GM23338 (cell line): ENCODE results near the gene VCL. TPM values are rescaled to one million over a fixed set of nuclear protein-coding genes. Genes with fewer than 3 reads are reported as not detected.

Source experiments
- ATAC-seq: fragments of 200-7000 bp; cut with Tn5 transposase; 3 replicates; pipeline ENCODE4 v1.9.1; 2020
- DNase-seq: peaks from one replicate; pipeline ENCODE4 v3.0.0-alpha.2; 2015; ENCODE audit warnings: low spot score
- H2AFZ ChIP-seq: fragments of 200-600 bp; sonication (generic); 2 replicates; pipeline ENCODE4 v1.8.0; 2016; ENCODE audit warnings: antibody characterized with exemption, mild to moderate bottlenecking, moderate library complexity
- H3F3A ChIP-seq: fragments of 200-600 bp; sonication (generic); replicated peaks from 2 replicates; pipeline ENCODE4 v1.8.0; 2017; ENCODE audit warnings: antibody characterized with exemption, mixed run types, low read depth
- H3K27ac ChIP-seq: fragments of 200-600 bp; sonication (generic); 2 replicates; pipeline ENCODE4 v1.6.1; 2016; ENCODE audit warnings: low read depth
- H3K27me3 ChIP-seq: fragments of 200-600 bp; sonication (generic); 2 replicates; pipeline ENCODE4 v1.8.0; 2016; ENCODE audit warnings: mild to moderate bottlenecking, mixed run types, moderate library complexity; ENCODE audit not compliant: insufficient read depth
- H3K36me3 ChIP-seq: fragments of 200-600 bp; sonication (generic); 2 replicates; pipeline ENCODE4 v1.8.0; 2016; ENCODE audit warnings: mild to moderate bottlenecking; ENCODE audit not compliant: insufficient read depth
- H3K4me1 ChIP-seq: fragments of 200-600 bp; sonication (generic); 2 replicates; pipeline ENCODE4 v1.8.0; 2016; ENCODE audit warnings: mild to moderate bottlenecking, moderate library complexity; ENCODE audit not compliant: insufficient read depth
- H3K4me2 ChIP-seq: fragments of 200-600 bp; sonication (generic); 2 replicates; pipeline ENCODE4 v1.7.1; 2017; ENCODE audit warnings: mixed run types
- H3K4me3 ChIP-seq: fragments of 200-600 bp; sonication (generic); 2 replicates; pipeline ENCODE4 v1.6.1; 2016; ENCODE audit warnings: mixed run types
- H3K79me2 ChIP-seq: fragments of 200-600 bp; sonication (generic); replicated peaks from 2 replicates; pipeline ENCODE4 v1.8.0; 2017; ENCODE audit warnings: mild to moderate bottlenecking; ENCODE audit not compliant: insufficient read depth
- H3K9me2 ChIP-seq: fragments of 200-600 bp; sonication (generic); 2 replicates; pipeline ENCODE4 v1.8.0; 2017; ENCODE audit not compliant: insufficient read depth
- H4K20me1 ChIP-seq: fragments of 200-600 bp; sonication (generic); replicated peaks from 2 replicates; pipeline ENCODE4 v1.8.0; 2017; ENCODE audit warnings: mild to moderate bottlenecking; ENCODE audit not compliant: insufficient read depth
- H3K27ac Mint-ChIP-seq: 2 replicates; pipeline ENCODE4 v1.8.0; 2020; ENCODE audit warnings: inconsistent platforms, mild to moderate bottlenecking, moderate library complexity, mixed read lengths
- H3K27me3 Mint-ChIP-seq: 3 replicates; pipeline ENCODE4 v1.8.0; 2022; ENCODE audit warnings: low read depth, mild to moderate bottlenecking, moderate library complexity, mixed read lengths, inconsistent platforms; ENCODE audit not compliant: insufficient read depth, poor library complexity
- H3K36me3 Mint-ChIP-seq: 3 replicates; pipeline ENCODE4 v1.8.0; 2021; ENCODE audit warnings: low read depth, mild to moderate bottlenecking, inconsistent platforms, moderate library complexity, mixed read lengths
- H3K4me1 Mint-ChIP-seq: 3 replicates; pipeline ENCODE4 v1.8.0; 2020; ENCODE audit warnings: mild to moderate bottlenecking, inconsistent platforms, mixed read lengths
- H3K4me3 Mint-ChIP-seq: 3 replicates; pipeline ENCODE4 v1.8.0; 2021; ENCODE audit warnings: moderate library complexity, mild to moderate bottlenecking, inconsistent platforms, mixed read lengths
- H3K9me3 Mint-ChIP-seq: 3 replicates; pipeline ENCODE4 v1.8.0; 2020; ENCODE audit warnings: moderate library complexity, mild to moderate bottlenecking, inconsistent platforms, mixed read lengths
- CREB1 ChIP-seq: fragments of 250-450 bp; sonication (Bioruptor Pico); IDR thresholded peaks from 2 replicates; pipeline ENCODE4 v1.5.0; 2020; ENCODE audit warnings: low read depth, mild to moderate bottlenecking, moderate library complexity
- EZH2 ChIP-seq: fragments of 200-600 bp; sonication (generic); IDR thresholded peaks from one replicate; pipeline ENCODE4 v1.8.0; 2017; ENCODE audit warnings: antibody characterized with exemption, mild to moderate bottlenecking, low read depth; ENCODE audit not compliant: unreplicated experiment
- EZH2phosphoT487 ChIP-seq: fragments of 200-600 bp; sonication (generic); IDR thresholded peaks from one replicate; pipeline ENCODE4 v1.8.1; 2018; ENCODE audit warnings: antibody characterized with exemption; ENCODE audit not compliant: unreplicated experiment
- JUNB ChIP-seq: IDR thresholded peaks from one replicate; pipeline ENCODE4 v1.6.1; 2016; ENCODE audit warnings: antibody characterized with exemption; ENCODE audit not compliant: unreplicated experiment
- NANOG ChIP-seq: IDR thresholded peaks from 2 replicates; pipeline ENCODE4 v1.6.1; 2016; ENCODE audit warnings: antibody characterized with exemption, borderline replicate concordance
- POLR2AphosphoS5 ChIP-seq: IDR thresholded peaks from 2 replicates; pipeline ENCODE4 v1.6.1; 2016; ENCODE audit warnings: antibody characterized with exemption, low read depth
- STAT1 ChIP-seq: IDR thresholded peaks from one replicate; pipeline ENCODE4 v1.6.1; 2016; ENCODE audit warnings: antibody characterized with exemption; ENCODE audit not compliant: unreplicated experiment
- ZNF114 ChIP-seq: fragments of 250-450 bp; sonication (Bioruptor Pico); IDR thresholded peaks from 2 replicates; pipeline ENCODE4 v1.5.0; 2020; ENCODE audit warnings: mild to moderate bottlenecking, moderate library complexity
- ZNF331 ChIP-seq: fragments of 250-450 bp; sonication (Bioruptor Pico); IDR thresholded peaks from 2 replicates; pipeline ENCODE4 v1.5.0; 2020; ENCODE audit warnings: low read depth, mild to moderate bottlenecking, moderate library complexity
- polyA plus RNA-seq: library from polyadenylated mRNA; unstranded; fragments of >200 nt; fragmentation: Nextera tagmentation; extraction: Ambion mirVana; gene quantifications from 2 replicates; pipeline ENCODE4 v1.2.1, GENCODE V29; 2016
- total RNA-seq: library from RNA; depleted of rRNA; stranded (reverse); fragments of >200 nt; shearing (Covaris generic); gene quantifications from 2 replicates; pipeline ENCODE4 v1.2.3, GENCODE V29; 2014
- TF ChIP-seq, protein P1 (sequence below), 2 experiments: fragments of 200-600 bp in 1 of 2; sonication (generic) in 1 of 2; conservative IDR thresholded peaks; 2 replicates each; pipeline versions ENCODE4 v1.5.1 to v1.6.1; 2016 to 2017; ENCODE audit warnings: antibody characterized with exemption in 2 of 2, low read depth in 2 of 2, mild to moderate bottlenecking in 2 of 2, moderate library complexity in 1 of 2
- TF ChIP-seq, protein P2 (sequence below): fragments of 250-450 bp; sonication (Bioruptor Pico); IDR thresholded peaks from 2 replicates; pipeline ENCODE4 v1.5.0; 2020; ENCODE audit warnings: mild to moderate bottlenecking, moderate library complexity
- TF ChIP-seq, protein P3 (sequence below): IDR thresholded peaks from 2 replicates; pipeline ENCODE4 v1.6.1; 2016; ENCODE audit warnings: antibody characterized with exemption
- TF ChIP-seq, protein P4 (sequence below): IDR thresholded peaks from one replicate; pipeline ENCODE4 v1.6.1; 2018; ENCODE audit warnings: antibody characterized with exemption; ENCODE audit not compliant: unreplicated experiment

Gene VCL
- total and polyA plus RNA-seq, 2 experiments from 2014 or later = 60.7 to 254 TPM

DNA sequence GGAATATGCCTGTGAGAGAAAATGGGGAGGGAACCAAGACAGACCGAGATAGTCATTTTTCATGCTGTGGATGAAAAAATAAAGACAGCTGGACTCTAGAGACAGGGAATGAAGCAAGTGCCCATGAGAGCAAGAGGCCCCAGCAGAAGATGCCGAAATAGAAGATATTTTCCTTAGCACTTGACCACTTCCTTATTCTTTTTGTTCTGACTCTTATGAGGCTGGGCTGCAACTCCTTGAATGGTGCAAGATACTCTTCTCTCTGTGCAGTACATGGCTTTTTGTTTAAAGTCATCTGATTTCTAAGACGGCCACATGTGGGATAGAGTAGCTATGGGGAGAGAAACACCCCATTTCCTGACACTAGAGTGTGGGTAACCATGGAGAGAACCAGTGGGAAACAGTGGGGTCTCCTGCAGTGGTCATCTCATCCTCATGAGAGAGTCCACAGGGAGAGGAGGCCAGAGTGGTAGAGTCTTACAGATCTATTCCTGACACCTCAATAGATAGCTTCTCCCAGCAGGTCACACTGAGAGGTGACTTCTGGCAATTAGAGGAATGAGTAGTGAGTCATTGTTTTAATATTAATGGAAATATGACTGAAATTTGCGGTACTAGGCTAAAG lies 18.0 kb upstream of the VCL start:
- H3K4me3 ChIP-seq = no peak overlapping the region
- no peaks in the 10 kb centered on the region for H3K79me2 ChIP-seq
- H3K36me3 Mint-ChIP-seq = peaks cover 2% of the 10 kb centered on the region; the same call in 1 of the 3 replicates
- no peak overlapping the region for H3K27ac Mint-ChIP-seq
- H3K4me2 ChIP-seq = no peak overlapping the region
- H2AFZ ChIP-seq = peak overlapping the region; percentile 53
- H3K4me3 Mint-ChIP-seq = no peak overlapping the region
- peaks cover 19% of the 10 kb centered on the region for H3K4me1 Mint-ChIP-seq
- peaks cover 15% of the 10 kb centered on the region for H3K4me1 ChIP-seq
- TF ChIP-seq STAT1 = no peak
- TF ChIP-seq JUNB = no peak
- no peak for TF ChIP-seq EZH2
- TF ChIP-seq ZNF114 (CRISPR knock-in tag) = no peak
- TF ChIP-seq EZH2phosphoT487 = no peak
- TF ChIP-seq, protein P1, sequence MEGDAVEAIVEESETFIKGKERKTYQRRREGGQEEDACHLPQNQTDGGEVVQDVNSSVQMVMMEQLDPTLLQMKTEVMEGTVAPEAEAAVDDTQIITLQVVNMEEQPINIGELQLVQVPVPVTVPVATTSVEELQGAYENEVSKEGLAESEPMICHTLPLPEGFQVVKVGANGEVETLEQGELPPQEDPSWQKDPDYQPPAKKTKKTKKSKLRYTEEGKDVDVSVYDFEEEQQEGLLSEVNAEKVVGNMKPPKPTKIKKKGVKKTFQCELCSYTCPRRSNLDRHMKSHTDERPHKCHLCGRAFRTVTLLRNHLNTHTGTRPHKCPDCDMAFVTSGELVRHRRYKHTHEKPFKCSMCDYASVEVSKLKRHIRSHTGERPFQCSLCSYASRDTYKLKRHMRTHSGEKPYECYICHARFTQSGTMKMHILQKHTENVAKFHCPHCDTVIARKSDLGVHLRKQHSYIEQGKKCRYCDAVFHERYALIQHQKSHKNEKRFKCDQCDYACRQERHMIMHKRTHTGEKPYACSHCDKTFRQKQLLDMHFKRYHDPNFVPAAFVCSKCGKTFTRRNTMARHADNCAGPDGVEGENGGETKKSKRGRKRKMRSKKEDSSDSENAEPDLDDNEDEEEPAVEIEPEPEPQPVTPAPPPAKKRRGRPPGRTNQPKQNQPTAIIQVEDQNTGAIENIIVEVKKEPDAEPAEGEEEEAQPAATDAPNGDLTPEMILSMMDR (conservative IDR thresholded peaks at IDR 0.05; ENCODE audit: low read depth in 2 of 2) = no peak
- TF ChIP-seq, protein P2, sequence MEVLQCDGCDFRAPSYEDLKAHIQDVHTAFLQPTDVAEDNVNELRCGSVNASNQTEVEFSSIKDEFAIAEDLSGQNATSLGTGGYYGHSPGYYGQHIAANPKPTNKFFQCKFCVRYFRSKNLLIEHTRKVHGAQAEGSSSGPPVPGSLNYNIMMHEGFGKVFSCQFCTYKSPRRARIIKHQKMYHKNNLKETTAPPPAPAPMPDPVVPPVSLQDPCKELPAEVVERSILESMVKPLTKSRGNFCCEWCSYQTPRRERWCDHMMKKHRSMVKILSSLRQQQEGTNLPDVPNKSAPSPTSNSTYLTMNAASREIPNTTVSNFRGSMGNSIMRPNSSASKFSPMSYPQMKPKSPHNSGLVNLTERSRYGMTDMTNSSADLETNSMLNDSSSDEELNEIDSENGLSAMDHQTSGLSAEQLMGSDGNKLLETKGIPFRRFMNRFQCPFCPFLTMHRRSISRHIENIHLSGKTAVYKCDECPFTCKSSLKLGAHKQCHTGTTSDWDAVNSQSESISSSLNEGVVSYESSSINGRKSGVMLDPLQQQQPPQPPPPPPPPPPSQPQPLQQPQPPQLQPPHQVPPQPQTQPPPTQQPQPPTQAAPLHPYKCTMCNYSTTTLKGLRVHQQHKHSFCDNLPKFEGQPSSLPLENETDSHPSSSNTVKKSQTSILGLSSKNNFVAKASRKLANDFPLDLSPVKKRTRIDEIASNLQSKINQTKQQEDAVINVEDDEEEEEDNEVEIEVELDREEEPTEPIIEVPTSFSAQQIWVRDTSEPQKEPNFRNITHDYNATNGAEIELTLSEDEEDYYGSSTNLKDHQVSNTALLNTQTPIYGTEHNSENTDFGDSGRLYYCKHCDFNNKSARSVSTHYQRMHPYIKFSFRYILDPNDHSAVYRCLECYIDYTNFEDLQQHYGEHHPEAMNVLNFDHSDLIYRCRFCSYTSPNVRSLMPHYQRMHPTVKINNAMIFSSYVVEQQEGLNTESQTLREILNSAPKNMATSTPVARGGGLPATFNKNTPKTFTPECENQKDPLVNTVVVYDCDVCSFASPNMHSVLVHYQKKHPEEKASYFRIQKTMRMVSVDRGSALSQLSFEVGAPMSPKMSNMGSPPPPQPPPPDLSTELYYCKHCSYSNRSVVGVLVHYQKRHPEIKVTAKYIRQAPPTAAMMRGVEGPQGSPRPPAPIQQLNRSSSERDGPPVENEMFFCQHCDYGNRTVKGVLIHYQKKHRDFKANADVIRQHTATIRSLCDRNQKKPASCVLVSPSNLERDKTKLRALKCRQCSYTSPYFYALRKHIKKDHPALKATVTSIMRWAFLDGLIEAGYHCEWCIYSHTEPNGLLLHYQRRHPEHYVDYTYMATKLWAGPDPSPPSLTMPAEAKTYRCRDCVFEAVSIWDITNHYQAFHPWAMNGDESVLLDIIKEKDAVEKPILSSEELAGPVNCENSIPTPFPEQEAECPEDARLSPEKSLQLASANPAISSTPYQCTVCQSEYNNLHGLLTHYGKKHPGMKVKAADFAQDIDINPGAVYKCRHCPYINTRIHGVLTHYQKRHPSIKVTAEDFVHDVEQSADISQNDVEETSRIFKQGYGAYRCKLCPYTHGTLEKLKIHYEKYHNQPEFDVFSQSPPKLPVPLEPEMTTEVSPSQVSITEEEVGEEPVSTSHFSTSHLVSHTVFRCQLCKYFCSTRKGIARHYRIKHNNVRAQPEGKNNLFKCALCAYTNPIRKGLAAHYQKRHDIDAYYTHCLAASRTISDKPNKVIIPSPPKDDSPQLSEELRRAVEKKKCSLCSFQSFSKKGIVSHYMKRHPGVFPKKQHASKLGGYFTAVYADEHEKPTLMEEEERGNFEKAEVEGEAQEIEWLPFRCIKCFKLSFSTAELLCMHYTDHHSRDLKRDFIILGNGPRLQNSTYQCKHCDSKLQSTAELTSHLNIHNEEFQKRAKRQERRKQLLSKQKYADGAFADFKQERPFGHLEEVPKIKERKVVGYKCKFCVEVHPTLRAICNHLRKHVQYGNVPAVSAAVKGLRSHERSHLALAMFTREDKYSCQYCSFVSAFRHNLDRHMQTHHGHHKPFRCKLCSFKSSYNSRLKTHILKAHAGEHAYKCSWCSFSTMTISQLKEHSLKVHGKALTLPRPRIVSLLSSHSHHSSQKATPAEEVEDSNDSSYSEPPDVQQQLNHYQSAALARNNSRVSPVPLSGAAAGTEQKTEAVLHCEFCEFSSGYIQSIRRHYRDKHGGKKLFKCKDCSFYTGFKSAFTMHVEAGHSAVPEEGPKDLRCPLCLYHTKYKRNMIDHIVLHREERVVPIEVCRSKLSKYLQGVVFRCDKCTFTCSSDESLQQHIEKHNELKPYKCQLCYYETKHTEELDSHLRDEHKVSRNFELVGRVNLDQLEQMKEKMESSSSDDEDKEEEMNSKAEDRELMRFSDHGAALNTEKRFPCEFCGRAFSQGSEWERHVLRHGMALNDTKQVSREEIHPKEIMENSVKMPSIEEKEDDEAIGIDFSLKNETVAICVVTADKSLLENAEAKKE = no peak
- TF ChIP-seq ZNF331 (CRISPR knock-in tag) = no peak
- TF ChIP-seq NANOG = no peak
- TF ChIP-seq, protein P3, sequence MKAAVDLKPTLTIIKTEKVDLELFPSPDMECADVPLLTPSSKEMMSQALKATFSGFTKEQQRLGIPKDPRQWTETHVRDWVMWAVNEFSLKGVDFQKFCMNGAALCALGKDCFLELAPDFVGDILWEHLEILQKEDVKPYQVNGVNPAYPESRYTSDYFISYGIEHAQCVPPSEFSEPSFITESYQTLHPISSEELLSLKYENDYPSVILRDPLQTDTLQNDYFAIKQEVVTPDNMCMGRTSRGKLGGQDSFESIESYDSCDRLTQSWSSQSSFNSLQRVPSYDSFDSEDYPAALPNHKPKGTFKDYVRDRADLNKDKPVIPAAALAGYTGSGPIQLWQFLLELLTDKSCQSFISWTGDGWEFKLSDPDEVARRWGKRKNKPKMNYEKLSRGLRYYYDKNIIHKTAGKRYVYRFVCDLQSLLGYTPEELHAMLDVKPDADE = no peak
- TF ChIP-seq, protein P4, sequence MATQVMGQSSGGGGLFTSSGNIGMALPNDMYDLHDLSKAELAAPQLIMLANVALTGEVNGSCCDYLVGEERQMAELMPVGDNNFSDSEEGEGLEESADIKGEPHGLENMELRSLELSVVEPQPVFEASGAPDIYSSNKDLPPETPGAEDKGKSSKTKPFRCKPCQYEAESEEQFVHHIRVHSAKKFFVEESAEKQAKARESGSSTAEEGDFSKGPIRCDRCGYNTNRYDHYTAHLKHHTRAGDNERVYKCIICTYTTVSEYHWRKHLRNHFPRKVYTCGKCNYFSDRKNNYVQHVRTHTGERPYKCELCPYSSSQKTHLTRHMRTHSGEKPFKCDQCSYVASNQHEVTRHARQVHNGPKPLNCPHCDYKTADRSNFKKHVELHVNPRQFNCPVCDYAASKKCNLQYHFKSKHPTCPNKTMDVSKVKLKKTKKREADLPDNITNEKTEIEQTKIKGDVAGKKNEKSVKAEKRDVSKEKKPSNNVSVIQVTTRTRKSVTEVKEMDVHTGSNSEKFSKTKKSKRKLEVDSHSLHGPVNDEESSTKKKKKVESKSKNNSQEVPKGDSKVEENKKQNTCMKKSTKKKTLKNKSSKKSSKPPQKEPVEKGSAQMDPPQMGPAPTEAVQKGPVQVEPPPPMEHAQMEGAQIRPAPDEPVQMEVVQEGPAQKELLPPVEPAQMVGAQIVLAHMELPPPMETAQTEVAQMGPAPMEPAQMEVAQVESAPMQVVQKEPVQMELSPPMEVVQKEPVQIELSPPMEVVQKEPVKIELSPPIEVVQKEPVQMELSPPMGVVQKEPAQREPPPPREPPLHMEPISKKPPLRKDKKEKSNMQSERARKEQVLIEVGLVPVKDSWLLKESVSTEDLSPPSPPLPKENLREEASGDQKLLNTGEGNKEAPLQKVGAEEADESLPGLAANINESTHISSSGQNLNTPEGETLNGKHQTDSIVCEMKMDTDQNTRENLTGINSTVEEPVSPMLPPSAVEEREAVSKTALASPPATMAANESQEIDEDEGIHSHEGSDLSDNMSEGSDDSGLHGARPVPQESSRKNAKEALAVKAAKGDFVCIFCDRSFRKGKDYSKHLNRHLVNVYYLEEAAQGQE = no peak
- no peak for TF ChIP-seq POLR2AphosphoS5
- TF ChIP-seq CREB1 (CRISPR knock-in tag) = no peak
- no peaks in the 10 kb centered on the region for H3F3A ChIP-seq
- H3K27me3 ChIP-seq = no peaks in the 10 kb centered on the region
- H3K36me3 ChIP-seq = no peaks in the 10 kb centered on the region
- ATAC-seq = no peak
- no peaks in the 10 kb centered on the region for H3K9me2 ChIP-seq
- no peaks in the 10 kb centered on the region for H4K20me1 ChIP-seq
- no peaks in the 10 kb centered on the region for H3K27me3 Mint-ChIP-seq
- DNase-seq = no peak
- H3K27ac ChIP-seq = no peak overlapping the region
- H3K9me3 Mint-ChIP-seq = peaks cover 5% of the 10 kb centered on the region; the same call in 2 of the 3 replicates
